ENCODE results near the gene PRR5L. TPM values are rescaled to one million over a fixed set of nuclear protein-coding genes. Genes with fewer than 3 reads are reported as not detected.
"Not testable (repeated sequence)": the region's sequence is repeated elsewhere in the genome, so short reads cannot be mapped to it uniquely, and the experiment has no call there.

PRR5L gene
- polyA plus RNA-seq, 3 donors from 2014 or later = 55.6 to 161 (median 82.4) TPM

DNA sequence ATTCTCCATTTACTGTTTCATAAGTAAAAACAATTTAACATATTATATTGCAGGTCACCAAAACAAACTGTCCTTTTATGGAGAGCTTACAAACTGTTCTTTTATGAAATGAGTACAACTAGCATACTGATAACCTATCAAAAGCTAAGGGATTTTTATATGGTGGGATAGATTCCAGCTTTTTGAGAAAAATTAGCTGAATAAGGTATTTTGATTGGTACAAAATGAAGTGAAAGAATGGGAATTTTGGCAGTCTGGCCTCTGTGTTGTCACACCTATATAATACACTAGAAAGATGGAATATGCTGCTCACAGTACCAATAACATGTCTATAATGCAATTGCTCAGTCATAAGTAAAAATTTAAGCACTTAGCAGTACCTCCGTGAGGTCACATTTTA lies 202.6 kb downstream of the PRR5L start:
- no peak overlapping the region for H3K4me3 Mint-ChIP-seq
- peaks cover 0 to 1% (median 0%) of the 10 kb centered on the region in 3 donors for H3K27me3 Mint-ChIP-seq (ENCODE audit: low read depth in 3 of 3)
- peaks cover 4 to 41% (median 25%) of the 10 kb centered on the region in 3 donors for H3K36me3 Mint-ChIP-seq
- no peak for DNase-seq
- H3K27ac Mint-ChIP-seq = peak overlapping the region in 2 of 6 donors; percentile 35 to 56
- H3K9me3 Mint-ChIP-seq = no peaks in the 10 kb centered on the region
- H3K4me1 Mint-ChIP-seq = peaks cover 17 to 48% of the 10 kb centered on the region in 2 donors

GRCh38 chr11:36499315-36499714 lies 203.2 kb downstream of the PRR5L start:
- H3K27ac Mint-ChIP-seq = peak overlapping the region in 5 of 6 donors; percentile 7 to 56 (median 30)
- H3K9me3 Mint-ChIP-seq = no peaks in the 10 kb centered on the region
- no peak for DNase-seq
- H3K4me3 Mint-ChIP-seq = peak overlapping the region in 3 of 5 donors; percentile 6 to 22 (median 12)
- H3K4me1 Mint-ChIP-seq = peaks cover 20 to 54% of the 10 kb centered on the region in 2 donors
- peaks cover 0 to 1% (median 0%) of the 10 kb centered on the region in 3 donors for H3K27me3 Mint-ChIP-seq (ENCODE audit: low read depth in 3 of 3)
- H3K36me3 Mint-ChIP-seq = peaks cover 3 to 41% (median 25%) of the 10 kb centered on the region in 3 donors

- H3K4me3 Mint-ChIP-seq = no peak overlapping the region
- H3K9me3 Mint-ChIP-seq = no peaks in the 10 kb centered on the region
- H3K27me3 Mint-ChIP-seq (ENCODE audit: low read depth in 3 of 3) = peaks cover 0 to 1% (median 0%) of the 10 kb centered on the region in 3 donors
- peaks cover 26 to 64% of the 10 kb centered on the region in 2 donors for H3K4me1 Mint-ChIP-seq
- peak overlapping the region in 5 of 6 donors; percentile 1 to 65 (median 47) for H3K27ac Mint-ChIP-seq
- DNase-seq = no peak
- H3K36me3 Mint-ChIP-seq = peaks cover 0 to 35% (median 23%) of the 10 kb centered on the region in 3 donors
These were observed 204.2 kb downstream of the PRR5L start for GRCh38 chr11:36500315-36500721.

- Mint-ChIP-seq H3K4me1 (peaks cover 33 to 74% of the 10 kb centered on the region in 2 donors), H3K27me3 (ENCODE audit: low read depth in 3 of 3) (peaks cover 0 to 1% (median 0%) of the 10 kb centered on the region in 3 donors), H3K27ac (no peak overlapping the region), H3K36me3 (peaks cover 0 to 32% (median 20%) of the 10 kb centered on the region in 3 donors), H3K9me3 (no peaks in the 10 kb centered on the region), H3K4me3 (no peak overlapping the region)
- DNase-seq = no peak
These were observed 205.1 kb downstream of the PRR5L start for GRCh38 chr11:36501236-36501635.

DNA sequence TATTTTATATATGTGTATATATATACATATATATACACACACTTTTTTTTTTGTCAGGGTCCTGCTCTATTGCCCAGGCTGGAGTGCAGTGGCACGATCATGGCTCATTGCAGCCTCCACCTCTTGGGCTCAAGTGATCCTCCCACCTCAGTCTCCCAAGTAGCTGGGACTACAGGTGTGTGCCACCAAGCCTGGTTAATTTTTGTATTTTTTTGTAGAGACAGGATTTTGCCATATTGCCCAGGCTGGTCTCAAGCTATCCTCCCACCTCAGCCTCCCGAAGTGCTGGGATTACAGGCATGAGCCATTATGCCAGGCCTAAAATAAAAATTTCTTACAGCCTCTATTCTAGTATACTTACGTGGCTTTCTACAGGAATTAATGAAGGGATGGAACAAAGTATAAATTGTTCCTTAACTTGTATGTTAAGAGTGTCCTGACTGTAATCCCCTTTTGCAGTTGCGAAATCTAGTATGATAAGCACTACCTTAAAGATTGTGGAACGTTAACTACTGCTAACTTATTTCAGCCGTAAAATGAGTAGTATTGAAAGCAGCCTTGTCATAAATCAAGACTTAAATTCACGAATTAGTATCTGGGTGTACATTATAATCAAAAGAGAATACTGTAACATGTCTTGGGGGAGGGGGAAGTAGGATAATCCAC lies 211.9 kb downstream of the PRR5L start:
- Mint-ChIP-seq H3K27ac (peak overlapping the region; percentile 31 to 97 (median 92)), H3K4me3 (peak overlapping the region; percentile 97 to 98 (median 97)), H3K36me3 (no peaks in the 10 kb centered on the region), H3K4me1 (peaks cover 40 to 59% of the 10 kb centered on the region in 2 donors), H3K27me3 (ENCODE audit: low read depth in 3 of 3) (peaks cover 3 to 10% (median 7%) of the 10 kb centered on the region in 3 donors), H3K9me3 (no peaks in the 10 kb centered on the region)
- DNase-seq = no peak

DNA sequence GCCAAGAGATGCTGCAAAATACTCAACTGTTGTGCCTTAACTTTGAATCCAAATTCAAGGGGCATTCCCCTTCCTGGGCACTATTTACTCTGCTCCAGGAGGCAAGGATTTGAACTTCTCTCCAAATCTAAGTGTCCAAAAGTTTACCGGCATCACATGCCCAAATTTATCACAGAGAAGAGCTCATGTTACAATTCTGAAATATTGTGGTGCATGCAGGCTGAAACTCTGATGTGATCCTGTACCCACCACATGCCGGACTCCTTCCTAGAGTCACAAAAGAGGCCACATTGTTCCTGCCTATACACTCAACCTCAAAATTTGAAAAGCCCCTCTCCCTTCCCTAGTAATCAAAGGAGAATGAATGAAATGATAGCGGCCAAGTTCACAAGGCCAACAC lies 212.7 kb downstream of the PRR5L start:
- Mint-ChIP-seq H3K27ac (peak overlapping the region; percentile 52 to 97 (median 94)), H3K4me3 (peak overlapping the region; percentile 97 to 98 (median 97)), H3K9me3 (no peaks in the 10 kb centered on the region)

GRCh38 chr11:36509201-36509639 lies 213.1 kb downstream of the PRR5L start:
- H3K9me3 Mint-ChIP-seq = no peaks in the 10 kb centered on the region
- peak overlapping the region; percentile 97 to 98 (median 97) for H3K4me3 Mint-ChIP-seq
- DNase-seq = peak in 1 of 3 donors; percentile 15
- H3K27ac Mint-ChIP-seq = peak overlapping the region; percentile 52 to 97 (median 94)
- peaks cover 37 to 51% of the 10 kb centered on the region in 2 donors for H3K4me1 Mint-ChIP-seq
- H3K36me3 Mint-ChIP-seq = peaks cover 0 to 3% (median 0%) of the 10 kb centered on the region in 3 donors
- peaks cover 3 to 10% (median 8%) of the 10 kb centered on the region in 3 donors for H3K27me3 Mint-ChIP-seq (ENCODE audit: low read depth in 3 of 3)

More for the DNA sequence above, 212.7 kb downstream of the PRR5L start:
- peaks cover 3 to 10% (median 8%) of the 10 kb centered on the region in 3 donors for H3K27me3 Mint-ChIP-seq (ENCODE audit: low read depth in 3 of 3)
- peaks cover 0 to 3% (median 0%) of the 10 kb centered on the region in 3 donors for H3K36me3 Mint-ChIP-seq
- DNase-seq = no peak
- H3K4me1 Mint-ChIP-seq = peaks cover 40 to 56% of the 10 kb centered on the region in 2 donors

GRCh38 chr11:36509694-36510593 lies 213.9 kb downstream of the PRR5L start, which contains the start of gene TRAF6:
TRAF6 (minus strand) TSS chr11:36510272; CDS start chr11:36501515, 8,757 bp downstream.
- H3K4me3 Mint-ChIP-seq = peak within 1 kb of the TSS; percentile 97 to 98 (median 97)
- H3K36me3 Mint-ChIP-seq = peaks cover 0 to 3% (median 0%) of the 10 kb centered on the region in 3 donors
- H3K27me3 Mint-ChIP-seq (ENCODE audit: low read depth in 3 of 3) = peaks cover 5 to 10% (median 8%) of the 10 kb centered on the region in 3 donors
- peak within 1 kb of the TSS; percentile 52 to 97 (median 94) for H3K27ac Mint-ChIP-seq
- peaks cover 33 to 44% of the 10 kb centered on the region in 2 donors for H3K4me1 Mint-ChIP-seq
- peak; percentile 85 to 89 (median 89) for DNase-seq
- no peaks in the 10 kb centered on the region for H3K9me3 Mint-ChIP-seq

DNA sequence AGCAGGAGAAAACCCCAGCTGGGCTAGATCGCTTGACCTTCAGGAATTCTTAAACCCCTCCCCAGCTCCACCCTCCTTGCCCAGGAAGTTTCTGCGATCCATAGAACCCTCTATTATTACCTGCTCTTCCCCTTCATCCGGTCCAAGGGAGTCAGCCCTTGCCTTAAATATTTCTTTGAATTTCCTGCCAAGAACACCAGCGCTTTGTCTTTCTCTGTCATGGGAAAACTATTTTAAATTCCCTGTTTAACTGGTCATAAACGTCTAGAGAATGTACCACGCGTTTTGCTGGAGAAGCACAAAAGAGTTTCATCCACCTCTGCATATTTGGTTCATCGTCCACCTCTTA lies 214.5 kb downstream of the PRR5L start:
- no peaks in the 10 kb centered on the region for H3K9me3 Mint-ChIP-seq
- H3K4me1 Mint-ChIP-seq = peaks cover 29 to 38% of the 10 kb centered on the region in 2 donors
- H3K27me3 Mint-ChIP-seq (ENCODE audit: low read depth in 3 of 3) = peaks cover 8 to 11% (median 10%) of the 10 kb centered on the region in 3 donors
- H3K4me3 Mint-ChIP-seq = peak overlapping the region; percentile 97 to 98 (median 97)
- H3K27ac Mint-ChIP-seq = peak overlapping the region in 5 of 6 donors; percentile 78 to 97 (median 93)
- H3K36me3 Mint-ChIP-seq = peaks cover 0 to 3% (median 0%) of the 10 kb centered on the region in 3 donors
- no peak for DNase-seq

- H3K36me3 Mint-ChIP-seq, H3K9me3 Mint-ChIP-seq, DNase-seq: not testable (repeated sequence)
- Mint-ChIP-seq H3K4me3 (peak overlapping the region; percentile 97 to 98 (median 97)), H3K4me1 (peaks cover 25 to 33% of the 10 kb centered on the region in 2 donors), H3K27ac (peak overlapping the region in 3 of 6 donors; percentile 78 to 97 (median 93)), H3K27me3 (ENCODE audit: low read depth in 3 of 3) (peaks cover 8 to 11% (median 10%) of the 10 kb centered on the region in 3 donors)
These were observed 215.0 kb downstream of the PRR5L start for GRCh38 chr11:36511062-36511461.

DNA sequence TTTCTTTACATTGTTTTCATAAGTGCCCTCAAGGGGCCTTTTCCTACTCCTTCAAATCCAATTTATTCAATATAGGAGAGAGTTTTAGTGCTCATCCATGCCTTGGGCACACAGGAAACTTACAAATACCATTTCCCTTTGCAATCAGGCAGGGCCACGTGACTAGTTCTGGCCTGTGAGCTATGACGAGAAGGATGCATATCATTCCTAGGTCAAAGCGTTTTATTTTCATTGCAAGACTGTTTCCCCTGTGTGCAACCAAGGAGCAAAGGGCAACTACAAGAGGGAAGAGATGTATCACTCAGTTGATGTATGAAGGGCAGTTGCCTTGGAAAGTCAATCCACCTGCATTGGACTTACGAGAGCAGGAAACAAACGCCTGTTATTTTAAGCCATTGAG lies 215.9 kb downstream of the PRR5L start:
- H3K27ac Mint-ChIP-seq = no peak overlapping the region
- peaks cover 8 to 11% (median 10%) of the 10 kb centered on the region in 3 donors for H3K27me3 Mint-ChIP-seq (ENCODE audit: low read depth in 3 of 3)
- DNase-seq = no peak
- peaks cover 25 to 30% of the 10 kb centered on the region in 2 donors for H3K4me1 Mint-ChIP-seq
- H3K36me3 Mint-ChIP-seq = peaks cover 0 to 3% (median 0%) of the 10 kb centered on the region in 3 donors
- H3K9me3 Mint-ChIP-seq = no peaks in the 10 kb centered on the region
- H3K4me3 Mint-ChIP-seq = no peak overlapping the region

GRCh38 chr11:36513965-36514364 lies 217.9 kb downstream of the PRR5L start:
- Mint-ChIP-seq H3K36me3 (peaks cover 0 to 5% (median 0%) of the 10 kb centered on the region in 3 donors), H3K27ac (no peak overlapping the region), H3K9me3 (no peaks in the 10 kb centered on the region), H3K4me1 (peaks cover 14 to 18% of the 10 kb centered on the region in 2 donors), H3K27me3 (ENCODE audit: low read depth in 3 of 3) (peaks cover 6 to 14% (median 11%) of the 10 kb centered on the region in 3 donors), H3K4me3 (no peak overlapping the region)
- DNase-seq = no peak

Measured in immature natural killer cell (primary cell).